Upper lobe of left lung (tissue), 6 donors: ENCODE results near the gene CASS4. TPM values are rescaled to one million over a fixed set of nuclear protein-coding genes. Genes with fewer than 3 reads are reported as not detected.
A peak's percentile ranks its signal among the peaks of the same experiment; 100 is the strongest.

ENCODE experiments used
- ATAC-seq, 2 donors: fragments of 200-7000 bp; cut with Tn5 transposase; one replicate each; pipeline ENCODE4 v1.9.1; 2022; ENCODE audit warnings: mild to moderate bottlenecking in 2 of 2, moderate library complexity in 2 of 2; ENCODE audit not compliant: low FRiP score in 2 of 2
- DNase-seq, 2 donors: peaks; one replicate each; pipeline ENCODE4 v3.0.0-alpha.2; 2019 to 2020
- H3K27ac ChIP-seq, 4 donors: fragments of 200-600 bp; sonication (generic); one replicate each; pipeline ENCODE4 v1.5.1; 2016 to 2019
- H3K27me3 ChIP-seq, 4 donors: fragments of 200-600 bp; sonication (generic); one replicate each; pipeline ENCODE4 v1.5.1; 2017 to 2019
- H3K36me3 ChIP-seq, 4 donors: fragments of 200-600 bp; sonication (generic); one replicate each; pipeline ENCODE4 v1.5.1; 2016 to 2019
- H3K4me1 ChIP-seq, 4 donors: fragments of 200-600 bp; sonication (generic); one replicate each; pipeline ENCODE4 v1.5.1; 2018 to 2019
- H3K4me3 ChIP-seq, 4 donors: fragments of 200-600 bp; sonication (generic); one replicate each; pipeline ENCODE4 v1.5.1; 2017 to 2019; ENCODE audit warnings: mild to moderate bottlenecking in 2 of 4, moderate library complexity in 1 of 4
- H3K9me3 ChIP-seq, 4 donors: fragments of 200-600 bp; sonication (generic); one replicate each; pipeline ENCODE4 v1.5.1; 2018 to 2019
- EP300 ChIP-seq, 4 donors: sonication (generic); formaldehyde crosslinking; IDR thresholded peaks; one replicate each; pipeline ENCODE4 v1.5.1; 2017; ENCODE audit warnings: antibody characterized with exemption in 4 of 4, control low read depth in 2 of 4
- POLR2A ChIP-seq, 4 donors: fragments of 450-650 bp; IDR thresholded peaks; one replicate each; pipeline ENCODE4 v1.5.1; 2016 to 2017; ENCODE audit warnings: antibody characterized with exemption in 4 of 4, mild to moderate bottlenecking in 2 of 4
- POLR2AphosphoS5 ChIP-seq, 2 donors: sonication (generic); formaldehyde crosslinking; IDR thresholded peaks; one replicate each; pipeline ENCODE4 v1.5.1; 2017; ENCODE audit warnings: antibody characterized with exemption in 2 of 2
- WGBS, 2 donors: methylation state at CpG; one replicate each; pipeline ENCODE4 v1.1.5; 2017 to 2018; 5-methylcytosine and 5-hydroxymethylcytosine counted together
- total RNA-seq, 6 donors: library from RNA; depleted of rRNA in 4 of 6; stranded (reverse); fragments of >200 nt in 4 of 6; gene quantifications; one replicate each; pipeline versions ENCODE4 v1.1.0 to v1.2.1, GENCODE V29; 2016 to 2021
- TF ChIP-seq, protein P1 (sequence below), 6 experiments: fragments of 450-650 bp in 4 of 6; fragments of 200-600 bp in 2 of 6; sonication (generic) in 2 of 6; IDR thresholded peaks; one replicate each; pipeline ENCODE4 v1.5.1; 2016 to 2019; ENCODE audit warnings: antibody characterized with exemption in 6 of 6
- donor health status: DM: no; HTN: no; CAD: no; lungs with moderate emphysema.
- donor health status: DM: no; HTN: yes; CAD: no; lungs with severe emphysema.

CASS4 gene
- total RNA-seq, 6 donors from 2014 or later: 13.4 to 31.4 (median 19.5) TPM

- Histone ChIP-seq H3K27ac (peak overlapping the region; percentile 38 to 79 (median 60)), H3K9me3 (no peaks in the 10 kb centered on the region), H3K4me1 (peaks cover 0 to 20% (median 2%) of the 10 kb centered on the region in 4 donors), H3K4me3 (no peak overlapping the region), H3K36me3 (peaks cover 0 to 3% (median 0%) of the 10 kb centered on the region in 4 donors), H3K27me3 (no peaks in the 10 kb centered on the region)
- peak in 1 of 2 donors; percentile 23 for TF ChIP-seq POLR2AphosphoS5 (IDR thresholded peaks at IDR 0.05)
- TF ChIP-seq POLR2A (IDR thresholded peaks at IDR 0.05): no peak
- TF ChIP-seq, protein P1, sequence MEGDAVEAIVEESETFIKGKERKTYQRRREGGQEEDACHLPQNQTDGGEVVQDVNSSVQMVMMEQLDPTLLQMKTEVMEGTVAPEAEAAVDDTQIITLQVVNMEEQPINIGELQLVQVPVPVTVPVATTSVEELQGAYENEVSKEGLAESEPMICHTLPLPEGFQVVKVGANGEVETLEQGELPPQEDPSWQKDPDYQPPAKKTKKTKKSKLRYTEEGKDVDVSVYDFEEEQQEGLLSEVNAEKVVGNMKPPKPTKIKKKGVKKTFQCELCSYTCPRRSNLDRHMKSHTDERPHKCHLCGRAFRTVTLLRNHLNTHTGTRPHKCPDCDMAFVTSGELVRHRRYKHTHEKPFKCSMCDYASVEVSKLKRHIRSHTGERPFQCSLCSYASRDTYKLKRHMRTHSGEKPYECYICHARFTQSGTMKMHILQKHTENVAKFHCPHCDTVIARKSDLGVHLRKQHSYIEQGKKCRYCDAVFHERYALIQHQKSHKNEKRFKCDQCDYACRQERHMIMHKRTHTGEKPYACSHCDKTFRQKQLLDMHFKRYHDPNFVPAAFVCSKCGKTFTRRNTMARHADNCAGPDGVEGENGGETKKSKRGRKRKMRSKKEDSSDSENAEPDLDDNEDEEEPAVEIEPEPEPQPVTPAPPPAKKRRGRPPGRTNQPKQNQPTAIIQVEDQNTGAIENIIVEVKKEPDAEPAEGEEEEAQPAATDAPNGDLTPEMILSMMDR (IDR thresholded peaks at IDR 0.05): no peak
- TF ChIP-seq EP300 (IDR thresholded peaks at IDR 0.05): no peak
- no peak for ATAC-seq
- DNase-seq: peak in 1 of 2 donors; percentile 22
- WGBS, 2 donors: 46% methylated on average over 25 to 27 of the region's 27 CpGs
Observed at GRCh38 chr20:56443654-56444540, 31.8 kb downstream of the CASS4 start.

GRCh38 chr20:56445130-56445529, 33.1 kb downstream of the CASS4 start:
- ATAC-seq: no peak
- 86 to 89% methylated on average over 3 of the region's 3 CpGs for WGBS, 2 donors

GRCh38 chr20:56445540-56445939, 33.5 kb downstream of the CASS4 start:
- no peak overlapping the region for H3K4me3 ChIP-seq
- no peak for ATAC-seq
- H3K27ac ChIP-seq: no peak overlapping the region
- peak in 1 of 2 donors; percentile 48 for DNase-seq
- peaks cover 0 to 5% (median 3%) of the 10 kb centered on the region in 4 donors for H3K36me3 ChIP-seq
- peaks cover 0 to 12% (median 2%) of the 10 kb centered on the region in 4 donors for H3K4me1 ChIP-seq
- H3K9me3 ChIP-seq: no peaks in the 10 kb centered on the region
- TF ChIP-seq POLR2AphosphoS5 (IDR thresholded peaks at IDR 0.05): no peak
- TF ChIP-seq EP300 (IDR thresholded peaks at IDR 0.05): no peak
- TF ChIP-seq, protein P1 (IDR thresholded peaks at IDR 0.05): no peak
- no peak for TF ChIP-seq POLR2A (IDR thresholded peaks at IDR 0.05)
- no peaks in the 10 kb centered on the region for H3K27me3 ChIP-seq
- 89 to 91% methylated on average over 16 of the region's 16 CpGs for WGBS, 2 donors

More at GRCh38 chr20:56445130-56445529, 33.1 kb downstream of the CASS4 start:
- no peak for DNase-seq
- Histone ChIP-seq H3K27me3 (no peaks in the 10 kb centered on the region), H3K27ac (no peak overlapping the region), H3K9me3 (no peaks in the 10 kb centered on the region), H3K4me3 (no peak overlapping the region), H3K4me1 (peaks cover 0 to 16% (median 2%) of the 10 kb centered on the region in 4 donors), H3K36me3 (peaks cover 0 to 3% (median under 1%) of the 10 kb centered on the region in 4 donors)
- no peak for TF ChIP-seq EP300 (IDR thresholded peaks at IDR 0.05)

GRCh38 chr20:56447227-56447626, 35.2 kb downstream of the CASS4 start:
- H3K27me3 ChIP-seq: no peaks in the 10 kb centered on the region
- ATAC-seq: no peak
- TF ChIP-seq EP300 (IDR thresholded peaks at IDR 0.05): no peak
- no peak for TF ChIP-seq POLR2A (IDR thresholded peaks at IDR 0.05)
- TF ChIP-seq, protein P1 (IDR thresholded peaks at IDR 0.05): no peak
- TF ChIP-seq POLR2AphosphoS5 (IDR thresholded peaks at IDR 0.05): no peak
- DNase-seq: no peak
- no peaks in the 10 kb centered on the region for H3K9me3 ChIP-seq
- no peak overlapping the region for H3K4me3 ChIP-seq
- peaks cover 0 to 5% (median 3%) of the 10 kb centered on the region in 4 donors for H3K36me3 ChIP-seq
- H3K27ac ChIP-seq: no peak overlapping the region
- H3K4me1 ChIP-seq: peaks cover 0 to 3% (median under 1%) of the 10 kb centered on the region in 4 donors

GRCh38 chr20:56449459-56449858, 37.4 kb downstream of the CASS4 start:
- Histone ChIP-seq H3K4me3 (no peak overlapping the region), H3K4me1 (no peaks in the 10 kb centered on the region), H3K36me3 (peaks cover 0 to 5% (median 3%) of the 10 kb centered on the region in 4 donors), H3K27ac (no peak overlapping the region), H3K27me3 (no peaks in the 10 kb centered on the region), H3K9me3 (no peaks in the 10 kb centered on the region)
- 88 to 92% methylated on average over 5 of the region's 5 CpGs for WGBS, 2 donors
- no peak for ATAC-seq
- no peak for DNase-seq
- TF ChIP-seq EP300 (IDR thresholded peaks at IDR 0.05) (no peak), POLR2AphosphoS5 (IDR thresholded peaks at IDR 0.05) (no peak), POLR2A (IDR thresholded peaks at IDR 0.05) (no peak)
- TF ChIP-seq, protein P1 (IDR thresholded peaks at IDR 0.05): no peak
